Measurements from ENCODE around the gene HENMT1.

Gene HENMT1

GRCh38 chr1:108605633-108606032 lies 55.3 kb downstream of the HENMT1 start:
- POLR2A ChIA-PET: no interaction called here
- Histone ChIP-seq H3K4me1 (ENCODE audit: control insufficient read depth, insufficient read depth, low read length) (peaks cover 8% of the 10 kb centered on the region), H3K9me3 (ENCODE audit: control insufficient read depth, insufficient read depth, low read depth, low read length) (no peaks in the 10 kb centered on the region), H3K4me3 (ENCODE audit: low read depth, low read length) (no peak overlapping the region), H3K27ac (ENCODE audit: extremely low read depth, low read depth, low read length) (no peak overlapping the region), H3K36me3 (ENCODE audit: control insufficient read depth in 2 of 2, insufficient read depth in 1 of 2, low read length in 2 of 2) (peaks cover 0 to 21% of the 10 kb centered on the region in 2 experiments; a peak in 1 of 3 replicates)
- TF ChIP-seq KLF17 (tag by site-specific recombination; IDR thresholded peaks at IDR 0.05): no peak
- TF ChIP-seq ZNF398 (tag by site-specific recombination; IDR thresholded peaks at IDR 0.05): no peak
- no peak for TF ChIP-seq ZNF692 (tag by site-specific recombination; IDR thresholded peaks at IDR 0.05)
- TF ChIP-seq ZNF521 (tag by site-specific recombination; IDR thresholded peaks at IDR 0.05): no peak
- TF ChIP-seq ZNF146 (tag by site-specific recombination; IDR thresholded peaks at IDR 0.05): no peak
- TF ChIP-seq HOXA7 (CRISPR knock-in tag; IDR thresholded peaks at IDR 0.05; ENCODE audit: borderline replicate concordance): no peak
- no peak for TF ChIP-seq ZNF48 (tag by site-specific recombination; IDR thresholded peaks at IDR 0.05)
- no peak for TF ChIP-seq ZNF585B (tag by site-specific recombination; IDR thresholded peaks at IDR 0.05)
- no peak for TF ChIP-seq ZNF121 (tag by site-specific recombination; IDR thresholded peaks at IDR 0.05)
- no peak for TF ChIP-seq GLI2 (tag by site-specific recombination; IDR thresholded peaks at IDR 0.05; ENCODE audit: borderline replicate concordance, low read depth)
- TF ChIP-seq ZNF837 (tag by site-specific recombination; IDR thresholded peaks at IDR 0.05): no peak
- TF ChIP-seq ZNF501 (tag by site-specific recombination; IDR thresholded peaks at IDR 0.05): no peak
- TF ChIP-seq PRDM4 (tag by site-specific recombination; IDR thresholded peaks at IDR 0.05): no peak
- TF ChIP-seq PRDM2 (tag by site-specific recombination; IDR thresholded peaks at IDR 0.05; ENCODE audit: borderline replicate concordance): no peak
- TF ChIP-seq GLI4 (tag by site-specific recombination; IDR thresholded peaks at IDR 0.05): no peak
- no peak for TF ChIP-seq ZNF16 (tag by site-specific recombination; IDR thresholded peaks at IDR 0.05; ENCODE audit: low read depth)
- no peak for TF ChIP-seq ZNF223 (tag by site-specific recombination; IDR thresholded peaks at IDR 0.05)
- TF ChIP-seq TRIM28 (IDR thresholded peaks at IDR 0.05; ENCODE audit: borderline replicate concordance, low read length): no peak
- CTCF ChIA-PET: interaction anchor here (0.8 kb wide), 1 partner anchor 43 kb away, joined by 3 read pairs; no protein-coding TSS in a partner anchor

Data from HEK293 (cell line).